ENCODE results near the gene TRRAP.

Gene TRRAP

GRCh38 chr7:98922392-98923187 lies 44.3 kb downstream of the TRRAP start:
- no peak overlapping the region for H3K4me3 ChIP-seq (ENCODE audit: low read depth, low read length)
- DNase-seq (ENCODE audit: low read depth): peak; percentile 89
- TF ChIP-seq CTCF (IDR thresholded peaks at IDR 0.05; ENCODE audit: control insufficient read depth, extremely low read depth, insufficient read depth): peak; percentile 70

- H3K4me3 ChIP-seq (ENCODE audit: low read depth, low read length): no peak overlapping the region
- TF ChIP-seq CTCF (IDR thresholded peaks at IDR 0.05; ENCODE audit: control insufficient read depth, extremely low read depth, insufficient read depth): no peak
- no peak for DNase-seq (ENCODE audit: low read depth)
These were observed 45.2 kb downstream of the TRRAP start for GRCh38 chr7:98923512-98923911.

GRCh38 chr7:98927125-98927524 lies 48.8 kb downstream of the TRRAP start:
- TF ChIP-seq CTCF (IDR thresholded peaks at IDR 0.05; ENCODE audit: control insufficient read depth, extremely low read depth, insufficient read depth): no peak
- H3K4me3 ChIP-seq (ENCODE audit: low read depth, low read length): no peak overlapping the region
- DNase-seq (ENCODE audit: low read depth): no peak

- no peak overlapping the region for H3K4me3 ChIP-seq (ENCODE audit: low read depth, low read length)
- DNase-seq (ENCODE audit: low read depth): no peak
- no peak for TF ChIP-seq CTCF (IDR thresholded peaks at IDR 0.05; ENCODE audit: control insufficient read depth, extremely low read depth, insufficient read depth)
These were observed 52.1 kb downstream of the TRRAP start for GRCh38 chr7:98930464-98930863.

GRCh38 chr7:98930921-98931320 lies 52.6 kb downstream of the TRRAP start:
- no peak for TF ChIP-seq CTCF (IDR thresholded peaks at IDR 0.05; ENCODE audit: control insufficient read depth, extremely low read depth, insufficient read depth)
- DNase-seq (ENCODE audit: low read depth): no peak
- H3K4me3 ChIP-seq (ENCODE audit: low read depth, low read length): no peak overlapping the region

GRCh38 chr7:98933321-98933720 lies 55.0 kb downstream of the TRRAP start:
- no peak for TF ChIP-seq CTCF (IDR thresholded peaks at IDR 0.05; ENCODE audit: control insufficient read depth, extremely low read depth, insufficient read depth)
- DNase-seq (ENCODE audit: low read depth): no peak

GRCh38 chr7:98934267-98934666 lies 55.9 kb downstream of the TRRAP start:
- no peak overlapping the region for H3K4me3 ChIP-seq (ENCODE audit: low read depth, low read length)
- DNase-seq (ENCODE audit: low read depth): no peak
- no peak for TF ChIP-seq CTCF (IDR thresholded peaks at IDR 0.05; ENCODE audit: control insufficient read depth, extremely low read depth, insufficient read depth)

More at GRCh38 chr7:98933321-98933720, 55.0 kb downstream of the TRRAP start:
- H3K4me3 ChIP-seq (ENCODE audit: low read depth, low read length): no peak overlapping the region

All from LNCaP clone FGC (cell line).